GM18870 (cell line): ENCODE data around the gene SH2D3C.

Experiments used
- ATAC-seq: cut with Tn5 transposase; IDR thresholded peaks from one replicate; pipeline ENCODE4 v1.9.1; 2021; ENCODE audit warnings: moderate library complexity; ENCODE audit not compliant: unreplicated experiment

The SH2D3C gene

GRCh38 chr9:127703289-127703946 is 75.0 kb downstream of the SH2D3C start:
- ATAC-seq = no peak

- no peak for ATAC-seq
These were observed 77.7 kb downstream of the SH2D3C start for GRCh38 chr9:127700594-127701255.

GRCh38 chr9:127700140-127700539 is 78.3 kb downstream of the SH2D3C start:
- no peak for ATAC-seq

GRCh38 chr9:127698985-127699670 is 79.3 kb downstream of the SH2D3C start:
- ATAC-seq = no peak

- ATAC-seq = no peak
These were observed 80.1 kb downstream of the SH2D3C start for GRCh38 chr9:127698386-127698785.

GRCh38 chr9:127697575-127697974 is 80.9 kb downstream of the SH2D3C start:
- ATAC-seq = no peak

GRCh38 chr9:127694890-127695720 is 83.4 kb downstream of the SH2D3C start:
- ATAC-seq = no peak

- ATAC-seq = no peak
These were observed 84.8 kb downstream of the SH2D3C start for GRCh38 chr9:127693697-127694096.

- ATAC-seq = no peak
These were observed 85.3 kb downstream of the SH2D3C start for GRCh38 chr9:127693143-127693542.

GRCh38 chr9:127692071-127692470 is 86.4 kb downstream of the SH2D3C start:
- no peak for ATAC-seq

- ATAC-seq = no peak
These were observed 87.7 kb downstream of the SH2D3C start for GRCh38 chr9:127690735-127691134.

- ATAC-seq = no peak
These were observed 89.0 kb downstream of the SH2D3C start for GRCh38 chr9:127689329-127690000.
